ENCODE data around the gene LGR6. TPM values are rescaled to one million over a fixed set of nuclear protein-coding genes. Genes with fewer than 3 reads are reported as not detected.
A peak's percentile ranks its signal among the peaks of the same experiment; 100 is the strongest.

The LGR6 gene
- total and polyA plus RNA-seq, 2 donors (not counting 1 experiment from before 2014, with no cell fraction given): 0.28 TPM; not detected in 1

DNA sequence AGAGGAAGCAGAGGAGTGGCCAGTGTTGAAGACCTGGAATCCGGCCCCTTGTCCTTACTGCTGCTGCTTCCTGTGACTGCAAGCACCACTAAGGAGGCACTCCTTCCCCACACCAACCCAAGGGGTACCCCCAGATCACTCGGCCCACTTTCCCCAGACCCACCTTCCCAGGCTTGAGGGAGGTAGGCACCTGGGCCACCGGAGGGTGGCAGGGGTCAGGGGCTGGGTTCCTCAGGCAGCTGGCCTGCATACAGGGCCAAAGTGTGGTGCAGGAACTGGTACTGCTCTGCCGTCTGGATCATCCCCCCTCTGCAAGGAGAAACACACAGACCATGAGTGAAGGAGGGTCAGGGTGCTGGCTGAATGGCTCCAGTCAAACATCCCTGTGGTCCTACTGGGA, 45.2 kb upstream of the LGR6 start:
- no peaks in the 10 kb centered on the region for H3K27me3 Mint-ChIP-seq
- Histone ChIP-seq H3K27me3 (replicated peaks in 1 of 4; ENCODE audit: control extremely low read depth in 1 of 4, control insufficient read depth in 3 of 4, insufficient read depth in 4 of 4, low read length in 3 of 4) (no peaks in the 10 kb centered on the region), H2AFZ (ENCODE audit: insufficient read depth, low read depth, low read length, poor library complexity, severe bottlenecking) (no peak overlapping the region), H3K9me3 (ENCODE audit: control extremely low read depth in 1 of 3, control insufficient read depth in 2 of 3, insufficient read depth in 1 of 3, low read length in 2 of 3) (no peaks in the 10 kb centered on the region), H3K4me1 (ENCODE audit: control insufficient read depth in 2 of 2, insufficient read depth in 2 of 2, low read length in 2 of 2) (peaks cover 19 to 28% of the 10 kb centered on the region in 2 donors), H3K4me2 (replicated peaks; ENCODE audit: low read depth, low read length, poor library complexity, severe bottlenecking) (no peak overlapping the region), H3K36me3 (replicated peaks in 1 of 2; ENCODE audit: control extremely low read depth in 1 of 2, control insufficient read depth in 1 of 2, extremely low read depth in 1 of 2, insufficient read depth in 2 of 2, low read length in 1 of 2) (peaks cover 4 to 44% of the 10 kb centered on the region in 2 experiments), H3K79me2 (ENCODE audit: control insufficient read depth, insufficient read depth, low read length) (peaks cover 17% of the 10 kb centered on the region), H3K27ac (ENCODE audit: low read length in 2 of 2) (no peak overlapping the region), H4K20me1 (ENCODE audit: control insufficient read depth, insufficient read depth, low read length, poor library complexity, severe bottlenecking) (peaks cover 5% of the 10 kb centered on the region), H3K4me3 (ENCODE audit: control extremely low read depth in 1 of 5, extremely low read depth in 1 of 5, insufficient read depth in 1 of 5, low read depth in 2 of 5, low read length in 4 of 5) (no peak overlapping the region), H3K9ac (ENCODE audit: low read length) (no peak overlapping the region)
- DNase-seq (no peak), ATAC-seq (ENCODE audit: low read depth) (no peak)
- intact Hi-C loops (cut with micrococcal nuclease): loop anchor here (10.0 kb wide), 1 partner anchor 994 kb away; the partner anchor contains the start of gene TMEM9
- whole genome bisulfite sequencing (ENCODE audit: insufficient coverage): 100% methylated on average over 1 of the region's 4 CpGs
- H3K4me1 Mint-ChIP-seq: peaks cover 25% of the 10 kb centered on the region
- H3K27ac Mint-ChIP-seq: peak overlapping the region; percentile 32
- H3K9me3 Mint-ChIP-seq (ENCODE audit: insufficient read depth): no peaks in the 10 kb centered on the region
- ChIA-PET CTCF (interaction anchor here (1.2 kb wide), 1 partner anchor 169 kb away, joined by 3 read pairs; no protein-coding TSS in a partner anchor), POLR2A (no interaction called here)
- TF ChIP-seq EZH2 (IDR thresholded peaks at IDR 0.05; ENCODE audit: borderline replicate concordance, insufficient read depth, low read depth, low read length, poor library complexity, severe bottlenecking): no peak
- TF ChIP-seq, protein P1, sequence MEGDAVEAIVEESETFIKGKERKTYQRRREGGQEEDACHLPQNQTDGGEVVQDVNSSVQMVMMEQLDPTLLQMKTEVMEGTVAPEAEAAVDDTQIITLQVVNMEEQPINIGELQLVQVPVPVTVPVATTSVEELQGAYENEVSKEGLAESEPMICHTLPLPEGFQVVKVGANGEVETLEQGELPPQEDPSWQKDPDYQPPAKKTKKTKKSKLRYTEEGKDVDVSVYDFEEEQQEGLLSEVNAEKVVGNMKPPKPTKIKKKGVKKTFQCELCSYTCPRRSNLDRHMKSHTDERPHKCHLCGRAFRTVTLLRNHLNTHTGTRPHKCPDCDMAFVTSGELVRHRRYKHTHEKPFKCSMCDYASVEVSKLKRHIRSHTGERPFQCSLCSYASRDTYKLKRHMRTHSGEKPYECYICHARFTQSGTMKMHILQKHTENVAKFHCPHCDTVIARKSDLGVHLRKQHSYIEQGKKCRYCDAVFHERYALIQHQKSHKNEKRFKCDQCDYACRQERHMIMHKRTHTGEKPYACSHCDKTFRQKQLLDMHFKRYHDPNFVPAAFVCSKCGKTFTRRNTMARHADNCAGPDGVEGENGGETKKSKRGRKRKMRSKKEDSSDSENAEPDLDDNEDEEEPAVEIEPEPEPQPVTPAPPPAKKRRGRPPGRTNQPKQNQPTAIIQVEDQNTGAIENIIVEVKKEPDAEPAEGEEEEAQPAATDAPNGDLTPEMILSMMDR (IDR thresholded peaks at IDR 0.05): no peak
- H3K4me3 Mint-ChIP-seq: no peak overlapping the region

DNA sequence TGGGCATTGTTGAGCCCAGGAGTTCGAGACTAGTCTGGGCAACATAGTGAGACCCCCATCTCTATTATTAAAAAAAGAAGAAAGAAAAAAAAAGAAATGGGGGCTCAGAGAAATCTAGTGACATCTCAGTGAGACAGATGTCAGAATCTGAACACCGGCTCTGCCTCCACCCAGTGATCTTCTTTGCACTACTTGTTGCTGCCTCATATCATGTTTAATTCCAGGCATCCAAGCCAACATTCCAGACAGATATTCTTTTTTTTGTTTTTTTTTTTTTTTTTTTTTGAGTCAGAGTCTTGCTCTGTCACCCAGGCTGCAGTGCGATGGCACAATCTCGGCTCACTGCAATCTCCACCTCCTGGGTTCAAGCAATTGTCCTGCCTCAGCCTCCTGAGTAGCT, 44.0 kb upstream of the LGR6 start:
- no peak overlapping the region for H3K4me3 ChIP-seq (ENCODE audit: control extremely low read depth in 1 of 5, extremely low read depth in 1 of 5, insufficient read depth in 1 of 5, low read depth in 2 of 5, low read length in 4 of 5)
- ATAC-seq (ENCODE audit: low read depth) (no peak), DNase-seq (no peak)
- no peak overlapping the region for H2AFZ ChIP-seq (ENCODE audit: insufficient read depth, low read depth, low read length, poor library complexity, severe bottlenecking)
- no peak for TF ChIP-seq EZH2 (IDR thresholded peaks at IDR 0.05; ENCODE audit: borderline replicate concordance, insufficient read depth, low read depth, low read length, poor library complexity, severe bottlenecking)
- TF ChIP-seq, protein P1 (IDR thresholded peaks at IDR 0.05): no peak
- Mint-ChIP-seq H3K9me3 (ENCODE audit: insufficient read depth) (no peaks in the 10 kb centered on the region), H3K27me3 (no peaks in the 10 kb centered on the region), H3K4me3 (no peak overlapping the region), H3K27ac (no peak overlapping the region), H3K4me1 (peaks cover 22% of the 10 kb centered on the region)
- intact Hi-C loops (cut with micrococcal nuclease): loop anchor here (10.0 kb wide), 1 partner anchor 995 kb away; the partner anchor contains the start of gene TMEM9
- no peak overlapping the region for H3K4me2 ChIP-seq (replicated peaks; ENCODE audit: low read depth, low read length, poor library complexity, severe bottlenecking)
- H3K9me3 ChIP-seq (ENCODE audit: control extremely low read depth in 1 of 3, control insufficient read depth in 2 of 3, insufficient read depth in 1 of 3, low read length in 2 of 3): no peaks in the 10 kb centered on the region
- peaks cover 19 to 28% of the 10 kb centered on the region in 2 donors for H3K4me1 ChIP-seq (ENCODE audit: control insufficient read depth in 2 of 2, insufficient read depth in 2 of 2, low read length in 2 of 2)
- 100% methylated on average over 2 of the region's 4 CpGs for WGBS (ENCODE audit: insufficient coverage)
- peaks cover 10% of the 10 kb centered on the region for H3K79me2 ChIP-seq (ENCODE audit: control insufficient read depth, insufficient read depth, low read length)
- peaks cover 6 to 56% of the 10 kb centered on the region in 2 experiments for H3K36me3 ChIP-seq (replicated peaks in 1 of 2; ENCODE audit: control extremely low read depth in 1 of 2, control insufficient read depth in 1 of 2, extremely low read depth in 1 of 2, insufficient read depth in 2 of 2, low read length in 1 of 2)
- ChIA-PET CTCF (no interaction called here), POLR2A (interaction anchor here (0.7 kb wide), 1 partner anchor 13 kb away, joined by 7 read pairs; no protein-coding TSS in a partner anchor)
- H3K27me3 ChIP-seq (replicated peaks in 1 of 4; ENCODE audit: control extremely low read depth in 1 of 4, control insufficient read depth in 3 of 4, insufficient read depth in 4 of 4, low read length in 3 of 4): no peaks in the 10 kb centered on the region
- H4K20me1 ChIP-seq (ENCODE audit: control insufficient read depth, insufficient read depth, low read length, poor library complexity, severe bottlenecking): no peaks in the 10 kb centered on the region
- no peak overlapping the region for H3K9ac ChIP-seq (ENCODE audit: low read length)
- no peak overlapping the region for H3K27ac ChIP-seq (ENCODE audit: low read length in 2 of 2)
